GM08714 (cell line): ENCODE data around the gene HDC.

Experiments
- H3K4me3 ChIP-seq: fragments of 200-500 bp; sonication (Bioruptor generic); 2 replicates; pipeline ENCODE4 v1.5.1; 2014; ENCODE audit warnings: mild to moderate bottlenecking, low read length, inconsistent platforms
- ZNF274 ChIP-seq: IDR thresholded peaks from 2 replicates; pipeline ENCODE4 v1.6.1; 2012; ENCODE audit warnings: mild to moderate bottlenecking, low read depth, low read length

Gene HDC

GRCh38 chr15:50224606-50225005 is 40.9 kb downstream of the HDC start:
- H3K4me3 ChIP-seq, result no peak overlapping the region
- no peak for TF ChIP-seq ZNF274

- TF ChIP-seq ZNF274, result no peak
- H3K4me3 ChIP-seq, result no peak overlapping the region
These were observed 43.3 kb downstream of the HDC start for GRCh38 chr15:50222181-50222580.

- no peak overlapping the region for H3K4me3 ChIP-seq
These were observed 45.7 kb downstream of the HDC start for GRCh38 chr15:50219820-50220219.

GRCh38 chr15:50218691-50219090 is 46.8 kb downstream of the HDC start:
- H3K4me3 ChIP-seq, result no peak overlapping the region
- TF ChIP-seq ZNF274, result no peak

More at GRCh38 chr15:50219820-50220219, 45.7 kb downstream of the HDC start:
- no peak for TF ChIP-seq ZNF274

GRCh38 chr15:50218291-50218690 is 47.2 kb downstream of the HDC start:
- no peak for TF ChIP-seq ZNF274
- H3K4me3 ChIP-seq, result no peak overlapping the region

GRCh38 chr15:50210462-50211157 is 54.9 kb downstream of the HDC start:
- no peak overlapping the region for H3K4me3 ChIP-seq
- TF ChIP-seq ZNF274, result no peak

GRCh38 chr15:50209809-50210208 is 55.7 kb downstream of the HDC start:
- no peak for TF ChIP-seq ZNF274
- no peak overlapping the region for H3K4me3 ChIP-seq

- no peak overlapping the region for H3K4me3 ChIP-seq
- no peak for TF ChIP-seq ZNF274
These were observed 59.5 kb downstream of the HDC start for GRCh38 chr15:50206020-50206419.

- TF ChIP-seq ZNF274, result no peak
- H3K4me3 ChIP-seq, result no peak overlapping the region
These were observed 63.5 kb downstream of the HDC start for GRCh38 chr15:50202003-50202402.

- no peak for TF ChIP-seq ZNF274
These were observed 72.5 kb downstream of the HDC start for GRCh38 chr15:50192926-50193620.

GRCh38 chr15:50192164-50192563 is 73.4 kb downstream of the HDC start:
- H3K4me3 ChIP-seq, result no peak overlapping the region
- no peak for TF ChIP-seq ZNF274

More at GRCh38 chr15:50192926-50193620, 72.5 kb downstream of the HDC start:
- no peak overlapping the region for H3K4me3 ChIP-seq
